OCI-LY1 (cell line): Measurements from ENCODE around the gene ZNF3.

ENCODE experiments used
- EZH2 ChIP-seq: fragments of 200-600 bp; sonication (generic), shearing (Covaris generic); IDR thresholded peaks from 2 replicates; pipeline ENCODE4 v1.8.0; 2017; ENCODE audit warnings: borderline replicate concordance, mixed run types, mild to moderate bottlenecking, antibody characterized with exemption, low read length, moderate library complexity, mixed read lengths
- TF ChIP-seq, protein P1 (sequence below): fragments of 200-600 bp; sonication (generic), shearing (Covaris generic); IDR thresholded peaks from 2 replicates; pipeline ENCODE4 v1.5.1; 2017; ENCODE audit warnings: mild to moderate bottlenecking, antibody characterized with exemption, low read length, moderate library complexity, mixed read lengths

DNA sequence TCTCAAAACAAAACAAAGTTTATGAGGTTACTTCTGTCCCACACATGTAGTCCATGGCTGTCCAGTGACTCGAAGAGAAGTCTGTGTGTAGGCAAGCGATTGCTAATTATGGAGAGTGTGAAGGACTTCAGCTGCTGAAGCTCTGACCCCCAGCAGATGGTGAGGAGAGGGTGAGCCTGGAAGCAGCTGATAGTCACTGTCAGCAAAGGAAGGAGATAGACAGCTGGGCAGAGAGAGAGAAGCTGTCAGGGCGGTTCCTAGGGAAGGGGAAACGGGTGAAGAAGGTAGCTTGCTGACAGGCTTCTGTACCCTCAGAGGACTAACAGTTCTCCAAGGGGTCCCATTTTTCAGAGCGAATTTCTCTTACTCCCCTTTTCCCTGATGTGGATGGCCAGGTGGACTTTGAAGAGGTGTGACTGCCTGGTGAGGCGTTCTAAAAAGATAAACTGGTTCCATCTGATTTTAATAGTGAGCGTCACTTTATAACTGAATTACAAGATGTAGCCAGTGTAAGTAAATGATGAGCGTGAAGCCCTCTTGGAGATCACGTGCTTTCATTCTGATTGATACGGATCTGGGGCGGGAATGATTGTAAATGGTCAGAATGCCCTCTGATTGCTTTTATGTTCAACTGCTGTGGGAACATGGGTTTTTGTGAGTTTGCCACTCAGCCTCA is 19.9 kb downstream of the ZNF3 start:
- TF ChIP-seq, protein P1, sequence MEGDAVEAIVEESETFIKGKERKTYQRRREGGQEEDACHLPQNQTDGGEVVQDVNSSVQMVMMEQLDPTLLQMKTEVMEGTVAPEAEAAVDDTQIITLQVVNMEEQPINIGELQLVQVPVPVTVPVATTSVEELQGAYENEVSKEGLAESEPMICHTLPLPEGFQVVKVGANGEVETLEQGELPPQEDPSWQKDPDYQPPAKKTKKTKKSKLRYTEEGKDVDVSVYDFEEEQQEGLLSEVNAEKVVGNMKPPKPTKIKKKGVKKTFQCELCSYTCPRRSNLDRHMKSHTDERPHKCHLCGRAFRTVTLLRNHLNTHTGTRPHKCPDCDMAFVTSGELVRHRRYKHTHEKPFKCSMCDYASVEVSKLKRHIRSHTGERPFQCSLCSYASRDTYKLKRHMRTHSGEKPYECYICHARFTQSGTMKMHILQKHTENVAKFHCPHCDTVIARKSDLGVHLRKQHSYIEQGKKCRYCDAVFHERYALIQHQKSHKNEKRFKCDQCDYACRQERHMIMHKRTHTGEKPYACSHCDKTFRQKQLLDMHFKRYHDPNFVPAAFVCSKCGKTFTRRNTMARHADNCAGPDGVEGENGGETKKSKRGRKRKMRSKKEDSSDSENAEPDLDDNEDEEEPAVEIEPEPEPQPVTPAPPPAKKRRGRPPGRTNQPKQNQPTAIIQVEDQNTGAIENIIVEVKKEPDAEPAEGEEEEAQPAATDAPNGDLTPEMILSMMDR, result no peak
- TF ChIP-seq EZH2, result no peak
